HepG2 (cell line): ENCODE results near the gene MAN2A1. TPM values are rescaled to one million over a fixed set of nuclear protein-coding genes. Genes with fewer than 3 reads are reported as not detected.

Source experiments
- NPAS2 ChIP-seq: sonication (generic); formaldehyde crosslinking; IDR thresholded peaks from 2 replicates; pipeline ENCODE4 v1.8.0; 2022; ENCODE audit warnings: mild to moderate bottlenecking, missing genetic modification reagents, borderline replicate concordance
- NR0B2 ChIP-seq: sonication (generic); formaldehyde crosslinking; IDR thresholded peaks from 2 replicates; pipeline ENCODE4 v1.4.0; 2020; ENCODE audit warnings: mild to moderate bottlenecking, missing genetic modification reagents
- REST ChIP-seq, 2 experiments: IDR thresholded peaks; 2 replicates each; pipeline ENCODE4 v1.6.1; 2011 to 2012; ENCODE audit warnings: low read length in 2 of 2, borderline replicate concordance in 1 of 2, low read depth in 1 of 2, mild to moderate bottlenecking in 1 of 2, moderate library complexity in 1 of 2
- SP4 ChIP-seq: sonication (generic); formaldehyde crosslinking; IDR thresholded peaks from 2 replicates; pipeline ENCODE4 v1.8.1; 2023; ENCODE audit warnings: mild to moderate bottlenecking, missing genetic modification reagents
- TERF1 ChIP-seq: sonication (generic); formaldehyde crosslinking; IDR thresholded peaks from 2 replicates; pipeline ENCODE4 v1.8.0; 2022; ENCODE audit warnings: mild to moderate bottlenecking, missing genetic modification reagents, moderate library complexity
- ZNF143 ChIP-seq: sonication (generic); formaldehyde crosslinking; IDR thresholded peaks from 2 replicates; pipeline ENCODE4 v1.4.0; 2020; ENCODE audit warnings: missing genetic modification reagents
- ZNF230 ChIP-seq: sonication (generic); formaldehyde crosslinking; IDR thresholded peaks from 2 replicates; pipeline ENCODE4 v1.4.0; 2020; ENCODE audit warnings: mild to moderate bottlenecking, missing genetic modification reagents
- ZNF280D ChIP-seq: sonication (generic); formaldehyde crosslinking; IDR thresholded peaks from 2 replicates; pipeline ENCODE4 v1.5.1; 2020; ENCODE audit warnings: mild to moderate bottlenecking, missing genetic modification reagents
- ZNF337 ChIP-seq: sonication (generic); formaldehyde crosslinking; IDR thresholded peaks from 2 replicates; pipeline ENCODE4 v1.5.1; 2020; ENCODE audit warnings: missing genetic modification reagents, low read depth, mild to moderate bottlenecking, borderline replicate concordance
- ZNF33A ChIP-seq: sonication (generic); formaldehyde crosslinking; IDR thresholded peaks from 2 replicates; pipeline ENCODE4 v1.5.1; 2020; ENCODE audit warnings: missing genetic modification reagents, mild to moderate bottlenecking, moderate library complexity, borderline replicate concordance
- ZNF446 ChIP-seq: sonication (generic); formaldehyde crosslinking; IDR thresholded peaks from 2 replicates; pipeline ENCODE4 v1.5.0; 2020; ENCODE audit warnings: mild to moderate bottlenecking, missing genetic modification reagents
- ZNF83 ChIP-seq: sonication (generic); formaldehyde crosslinking; IDR thresholded peaks from 2 replicates; pipeline ENCODE4 v1.4.0; 2020; ENCODE audit warnings: missing genetic modification reagents, mild to moderate bottlenecking, borderline replicate concordance
- ZNF878 ChIP-seq: sonication (generic); formaldehyde crosslinking; IDR thresholded peaks from 2 replicates; pipeline ENCODE4 v1.8.1; 2023; ENCODE audit warnings: mild to moderate bottlenecking, missing genetic modification reagents, moderate library complexity
- polyA plus RNA-seq, 8 experiments: library from polyadenylated mRNA; depleted of rRNA in 3 of 8; stranded (reverse) in 7 of 8; unstranded in 1 of 8; fragments of >200 nt; fragmentation: Illumina TruSeq in 4 of 8; extraction: Trizol in 4 of 8; gene quantifications; 2 replicates each; pipeline versions ENCODE4 v1.2.1 to v1.2.3, GENCODE V29; 2011 to 2016; ENCODE audit warnings: low read depth in 4 of 8, missing spikeins in 1 of 8, mixed read lengths in 1 of 8; ENCODE audit not compliant: insufficient read depth in 1 of 8
- total RNA-seq, 5 experiments: library from RNA; depleted of rRNA; stranded (reverse); fragments of >200 nt; fragmentation: Illumina TruSeq; extraction: Trizol; gene quantifications; 2 replicates each; pipeline ENCODE4 v1.2.3, GENCODE V29; 2016; ENCODE audit warnings: low read depth in 1 of 5

The MAN2A1 gene
- total and polyA plus RNA-seq, 2 of the 13 experiments (the other 11 are each of a cell fraction or from before 2014, with no cell fraction given): 56.2 to 80.5 TPM

- no peak for TF ChIP-seq ZNF280D
- TF ChIP-seq NPAS2 (CRISPR knock-in tag): no peak
- no peak for TF ChIP-seq ZNF33A (CRISPR knock-in tag)
- no peak for TF ChIP-seq ZNF446 (CRISPR knock-in tag)
- peak in 1 of 2 experiments; percentile 63; a peak in 2 of 4 replicates for TF ChIP-seq REST (IDR thresholded peaks at IDR 0.05; ENCODE audit: borderline replicate concordance in 1 of 2, low read depth in 1 of 2, low read length in 2 of 2)
- peak; percentile 58; the same call in 1 of the 2 replicates for TF ChIP-seq ZNF878 (CRISPR knock-in tag)
- peak; percentile 32; the same call in 1 of the 2 replicates for TF ChIP-seq SP4
- TF ChIP-seq TERF1 (CRISPR knock-in tag): no peak
- no peak for TF ChIP-seq ZNF143
- no peak for TF ChIP-seq ZNF337 (CRISPR knock-in tag)
- TF ChIP-seq ZNF230: 0 out of 2 replicates have a peak, but pooled peaks have one; percentile 63
- no peak for TF ChIP-seq NR0B2 (CRISPR knock-in tag)
- TF ChIP-seq ZNF83 (CRISPR knock-in tag): no peak
Observed at GRCh38 chr5:109900911-109901627, 211.3 kb downstream of the MAN2A1 start (continued).
